ENCODE results near the gene PARK7. TPM values are rescaled to one million over a fixed set of nuclear protein-coding genes. Genes with fewer than 3 reads are reported as not detected.

The PARK7 gene
- total and polyA plus RNA-seq, 5 donors from 2014 or later: 150 to 527 (median 462) TPM

- H3K27ac Mint-ChIP-seq: no peak overlapping the region
- DNase-seq (no peak), ATAC-seq (ENCODE audit: low read depth in 2 of 2) (no peak)
- peaks cover 35% of the 10 kb centered on the region for H3K36me3 Mint-ChIP-seq
- peaks cover 9 to 14% (median 11%) of the 10 kb centered on the region in 4 donors for H3K4me1 Mint-ChIP-seq
- Histone ChIP-seq H3K9me3 (ENCODE audit: control insufficient read depth in 2 of 2, low read length in 2 of 2) (no peaks in the 10 kb centered on the region), H3K4me1 (ENCODE audit: control insufficient read depth, insufficient read depth, low read length, poor library complexity, severe bottlenecking) (peaks cover 7% of the 10 kb centered on the region), H3K27me3 (ENCODE audit: control insufficient read depth, insufficient read depth, low read length) (no peaks in the 10 kb centered on the region), H3K36me3 (ENCODE audit: control insufficient read depth, insufficient read depth, low read length) (peaks cover 54% of the 10 kb centered on the region), H3K27ac (ENCODE audit: insufficient read depth, low read length, poor library complexity, severe bottlenecking) (no peak overlapping the region), H3K4me3 (ENCODE audit: low read depth, low read length) (no peak overlapping the region)
- H3K9me3 Mint-ChIP-seq: no peaks in the 10 kb centered on the region
- no peak overlapping the region for H3K4me3 Mint-ChIP-seq
- no peaks in the 10 kb centered on the region for H3K27me3 Mint-ChIP-seq
These were observed 23.3 kb downstream of the PARK7 start for GRCh38 chr1:7984811-7985210.

DNA sequence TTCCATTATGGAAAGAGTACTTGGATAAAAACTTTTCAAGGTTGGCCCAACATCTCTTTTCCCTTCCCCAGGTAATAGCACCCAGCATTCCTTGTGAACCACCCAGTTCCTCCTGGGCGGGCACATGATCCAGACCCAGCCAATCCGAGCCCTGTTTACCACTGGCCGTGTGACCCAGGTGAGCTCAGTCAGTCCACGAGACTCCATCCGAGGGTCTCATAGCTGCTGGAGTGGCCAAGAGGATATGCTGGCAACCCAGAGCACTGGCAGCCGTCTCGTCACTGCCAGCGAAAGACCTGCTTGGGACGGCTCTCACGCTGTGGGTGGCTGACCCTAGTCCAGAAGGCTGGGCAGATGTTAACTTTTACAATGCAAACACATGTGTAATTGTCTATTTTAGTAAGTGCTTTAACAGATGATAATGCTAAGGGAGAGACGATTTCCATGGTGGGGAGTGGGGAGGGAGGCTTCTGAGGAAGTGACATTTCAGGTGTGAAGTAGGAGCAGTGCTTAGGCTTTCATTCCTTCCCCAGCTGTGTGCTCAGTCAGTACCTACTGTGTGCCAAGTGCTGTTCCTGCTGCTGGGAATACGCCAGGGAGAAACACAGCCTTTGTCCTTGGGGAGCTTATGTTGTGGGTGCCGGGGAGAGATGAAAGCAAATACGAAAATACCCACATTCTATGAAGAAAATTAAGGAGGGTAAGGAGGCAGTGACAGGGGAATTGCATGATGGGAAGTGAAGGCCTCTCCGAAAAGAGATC, 24.5 kb downstream of the PARK7 start:
- ATAC-seq (ENCODE audit: low read depth in 2 of 2) (no peak), DNase-seq (no peak)
- Mint-ChIP-seq H3K27me3 (no peaks in the 10 kb centered on the region), H3K4me3 (no peak overlapping the region), H3K4me1 (peaks cover 9 to 14% (median 13%) of the 10 kb centered on the region in 4 donors), H3K27ac (peak overlapping the region in 2 of 3 donors; percentile 17 to 34), H3K9me3 (no peaks in the 10 kb centered on the region), H3K36me3 (peaks cover 44% of the 10 kb centered on the region)
- Histone ChIP-seq H3K4me1 (ENCODE audit: control insufficient read depth, insufficient read depth, low read length, poor library complexity, severe bottlenecking) (peaks cover 7% of the 10 kb centered on the region), H3K4me3 (ENCODE audit: low read depth, low read length) (no peak overlapping the region), H3K36me3 (ENCODE audit: control insufficient read depth, insufficient read depth, low read length) (peaks cover 43% of the 10 kb centered on the region), H3K27ac (ENCODE audit: insufficient read depth, low read length, poor library complexity, severe bottlenecking) (no peak overlapping the region), H3K27me3 (ENCODE audit: control insufficient read depth, insufficient read depth, low read length) (no peaks in the 10 kb centered on the region), H3K9me3 (ENCODE audit: control insufficient read depth in 2 of 2, low read length in 2 of 2) (no peaks in the 10 kb centered on the region)

DNA sequence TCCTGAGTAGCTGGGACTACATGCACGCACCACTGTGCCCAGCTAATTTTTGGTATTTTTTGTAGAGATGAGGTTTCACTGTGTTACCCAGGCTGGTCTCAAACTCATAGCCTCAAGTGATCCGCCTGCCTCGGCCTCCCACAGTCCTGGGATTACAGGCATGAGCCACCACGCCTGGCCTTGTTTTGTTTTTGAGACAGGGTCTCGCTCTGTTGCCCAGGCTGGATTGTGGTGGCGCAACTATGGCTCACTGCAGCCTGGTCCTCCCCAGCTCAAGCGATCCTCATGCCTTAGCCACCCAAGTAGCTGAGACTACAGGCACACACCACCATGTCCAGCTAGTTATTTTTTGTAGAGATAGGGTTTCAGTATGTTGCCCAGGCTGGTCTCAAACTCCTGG, 26.0 kb downstream of the PARK7 start:
- DNase-seq (no peak), ATAC-seq (ENCODE audit: low read depth in 2 of 2) (no peak)
- no peaks in the 10 kb centered on the region for H3K27me3 ChIP-seq (ENCODE audit: control insufficient read depth, insufficient read depth, low read length)
- peaks cover 43% of the 10 kb centered on the region for H3K36me3 Mint-ChIP-seq
- H3K27ac ChIP-seq (ENCODE audit: insufficient read depth, low read length, poor library complexity, severe bottlenecking): no peak overlapping the region
- H3K4me1 ChIP-seq (ENCODE audit: control insufficient read depth, insufficient read depth, low read length, poor library complexity, severe bottlenecking): peaks cover 2% of the 10 kb centered on the region
- H3K9me3 ChIP-seq (ENCODE audit: control insufficient read depth in 2 of 2, low read length in 2 of 2): no peaks in the 10 kb centered on the region
- H3K27me3 Mint-ChIP-seq: no peaks in the 10 kb centered on the region
- no peaks in the 10 kb centered on the region for H3K9me3 Mint-ChIP-seq
- H3K4me3 ChIP-seq (ENCODE audit: low read depth, low read length): no peak overlapping the region
- H3K4me3 Mint-ChIP-seq: no peak overlapping the region
- peaks cover 4 to 9% (median 8%) of the 10 kb centered on the region in 4 donors for H3K4me1 Mint-ChIP-seq
- peaks cover 39% of the 10 kb centered on the region for H3K36me3 ChIP-seq (ENCODE audit: control insufficient read depth, insufficient read depth, low read length)
- no peak overlapping the region for H3K27ac Mint-ChIP-seq

GRCh38 chr1:7988576-7988975, 27.1 kb downstream of the PARK7 start:
- no peaks in the 10 kb centered on the region for H3K4me1 ChIP-seq (ENCODE audit: control insufficient read depth, insufficient read depth, low read length, poor library complexity, severe bottlenecking)
- H3K4me3 Mint-ChIP-seq: no peak overlapping the region
- peaks cover 32% of the 10 kb centered on the region for H3K36me3 ChIP-seq (ENCODE audit: control insufficient read depth, insufficient read depth, low read length)
- H3K27ac ChIP-seq (ENCODE audit: insufficient read depth, low read length, poor library complexity, severe bottlenecking): no peak overlapping the region
- H3K36me3 Mint-ChIP-seq: peaks cover 40% of the 10 kb centered on the region
- no peaks in the 10 kb centered on the region for H3K9me3 Mint-ChIP-seq
- H3K4me3 ChIP-seq (ENCODE audit: low read depth, low read length): no peak overlapping the region
- ATAC-seq (ENCODE audit: low read depth in 2 of 2) (no peak), DNase-seq (no peak)
- H3K27me3 ChIP-seq (ENCODE audit: control insufficient read depth, insufficient read depth, low read length): no peaks in the 10 kb centered on the region
- H3K9me3 ChIP-seq (ENCODE audit: control insufficient read depth in 2 of 2, low read length in 2 of 2): no peaks in the 10 kb centered on the region
- no peaks in the 10 kb centered on the region for H3K27me3 Mint-ChIP-seq
- peaks cover 4 to 7% (median 6%) of the 10 kb centered on the region in 4 donors for H3K4me1 Mint-ChIP-seq
- no peak overlapping the region for H3K27ac Mint-ChIP-seq

- Mint-ChIP-seq H3K9me3 (no peaks in the 10 kb centered on the region), H3K27ac (peak overlapping the region in 2 of 3 donors; percentile 51 to 67), H3K4me3 (no peak overlapping the region), H3K4me1 (peaks cover 2 to 7% (median 5%) of the 10 kb centered on the region in 4 donors), H3K27me3 (no peaks in the 10 kb centered on the region), H3K36me3 (peaks cover 30% of the 10 kb centered on the region)
- DNase-seq (no peak), ATAC-seq (ENCODE audit: low read depth in 2 of 2) (no peak)
- Histone ChIP-seq H3K9me3 (ENCODE audit: control insufficient read depth in 2 of 2, low read length in 2 of 2) (no peaks in the 10 kb centered on the region), H3K27me3 (ENCODE audit: control insufficient read depth, insufficient read depth, low read length) (no peaks in the 10 kb centered on the region), H3K4me1 (ENCODE audit: control insufficient read depth, insufficient read depth, low read length, poor library complexity, severe bottlenecking) (no peaks in the 10 kb centered on the region), H3K36me3 (ENCODE audit: control insufficient read depth, insufficient read depth, low read length) (peaks cover 19% of the 10 kb centered on the region), H3K4me3 (ENCODE audit: low read depth, low read length) (no peak overlapping the region), H3K27ac (ENCODE audit: insufficient read depth, low read length, poor library complexity, severe bottlenecking) (no peak overlapping the region)
These were observed 28.4 kb downstream of the PARK7 start for GRCh38 chr1:7989762-7990428.

- peaks cover 4% of the 10 kb centered on the region for H3K36me3 ChIP-seq (ENCODE audit: control insufficient read depth, insufficient read depth, low read length)
- H3K27ac ChIP-seq (ENCODE audit: insufficient read depth, low read length, poor library complexity, severe bottlenecking): no peak overlapping the region
- no peak overlapping the region for H3K4me3 ChIP-seq (ENCODE audit: low read depth, low read length)
- peak overlapping the region in 1 of 3 donors; percentile 15 for H3K27ac Mint-ChIP-seq
- no peaks in the 10 kb centered on the region for H3K9me3 ChIP-seq (ENCODE audit: control insufficient read depth in 2 of 2, low read length in 2 of 2)
- peaks cover 15% of the 10 kb centered on the region for H3K36me3 Mint-ChIP-seq
- ATAC-seq (ENCODE audit: low read depth in 2 of 2) (no peak), DNase-seq (no peak)
- H3K4me1 Mint-ChIP-seq: peaks cover 0 to 6% (median 3%) of the 10 kb centered on the region in 4 donors
- H3K4me1 ChIP-seq (ENCODE audit: control insufficient read depth, insufficient read depth, low read length, poor library complexity, severe bottlenecking): no peaks in the 10 kb centered on the region
- H3K27me3 ChIP-seq (ENCODE audit: control insufficient read depth, insufficient read depth, low read length): no peaks in the 10 kb centered on the region
- H3K9me3 Mint-ChIP-seq: no peaks in the 10 kb centered on the region
- no peak overlapping the region for H3K4me3 Mint-ChIP-seq
- no peaks in the 10 kb centered on the region for H3K27me3 Mint-ChIP-seq
These were observed 30.3 kb downstream of the PARK7 start for GRCh38 chr1:7991504-7992440.

- DNase-seq (no peak), ATAC-seq (ENCODE audit: low read depth in 2 of 2) (no peak)
- H3K4me1 Mint-ChIP-seq: peaks cover 0 to 6% (median 3%) of the 10 kb centered on the region in 4 donors
- no peaks in the 10 kb centered on the region for H3K9me3 Mint-ChIP-seq
- H3K27ac Mint-ChIP-seq: no peak overlapping the region
- peaks cover 17% of the 10 kb centered on the region for H3K36me3 Mint-ChIP-seq
- no peaks in the 10 kb centered on the region for H3K27me3 Mint-ChIP-seq
- Histone ChIP-seq H3K4me3 (ENCODE audit: low read depth, low read length) (no peak overlapping the region), H3K9me3 (ENCODE audit: control insufficient read depth in 2 of 2, low read length in 2 of 2) (no peaks in the 10 kb centered on the region), H3K36me3 (ENCODE audit: control insufficient read depth, insufficient read depth, low read length) (no peaks in the 10 kb centered on the region), H3K4me1 (ENCODE audit: control insufficient read depth, insufficient read depth, low read length, poor library complexity, severe bottlenecking) (no peaks in the 10 kb centered on the region), H3K27me3 (ENCODE audit: control insufficient read depth, insufficient read depth, low read length) (no peaks in the 10 kb centered on the region), H3K27ac (ENCODE audit: insufficient read depth, low read length, poor library complexity, severe bottlenecking) (no peak overlapping the region)
- H3K4me3 Mint-ChIP-seq: no peak overlapping the region
These were observed 31.4 kb downstream of the PARK7 start for GRCh38 chr1:7992885-7993284.
